H54 (cell line): ENCODE results near the gene TREM1.
"Not testable (repeated sequence)": the region's sequence is repeated elsewhere in the genome, so short reads cannot be mapped to it uniquely, and the experiment has no call there.

ENCODE experiments used
- DNase-seq: peaks from one replicate; pipeline ENCODE4 v3.0.0; 2011; ENCODE audit warnings: low spot score, mixed read lengths; ENCODE audit not compliant: insufficient read length
- FAIRE-seq: peaks from 3 replicates; lab custom pipeline; 2011; peaks lifted over from hg19 to GRCh38; lab: Jason Lieb, UNC
- POLR2A ChIP-seq: IDR thresholded peaks from 2 replicates; pipeline ENCODE4 v1.6.1; 2011; ENCODE audit warnings: low read depth, mild to moderate bottlenecking, low read length

The TREM1 gene

GRCh38 chr6:41262401-41262800 lies 24.1 kb downstream of the TREM1 start:
- TF ChIP-seq POLR2A: no peak
- FAIRE-seq: no peak
- no peak for DNase-seq

GRCh38 chr6:41258196-41258493 lies 28.3 kb downstream of the TREM1 start:
- no peak for FAIRE-seq
- no peak for TF ChIP-seq POLR2A
- DNase-seq: no peak

- DNase-seq (no peak), FAIRE-seq (no peak)
- no peak for TF ChIP-seq POLR2A
These were observed 28.9 kb downstream of the TREM1 start for GRCh38 chr6:41257369-41258195.

- TF ChIP-seq POLR2A: no peak
- DNase-seq (no peak), FAIRE-seq (no peak)
These were observed 30.1 kb downstream of the TREM1 start for GRCh38 chr6:41256383-41256782.

GRCh38 chr6:41255638-41256246 lies 30.7 kb downstream of the TREM1 start:
- DNase-seq (no peak), FAIRE-seq (no peak)
- no peak for TF ChIP-seq POLR2A

GRCh38 chr6:41255110-41255509 lies 31.4 kb downstream of the TREM1 start:
- TF ChIP-seq POLR2A: no peak
- FAIRE-seq: no peak
- no peak for DNase-seq

- no peak for DNase-seq
- FAIRE-seq: no peak
- TF ChIP-seq POLR2A: no peak
These were observed 33.9 kb downstream of the TREM1 start for GRCh38 chr6:41252401-41253169.

GRCh38 chr6:41247882-41248705 lies 38.4 kb downstream of the TREM1 start:
- no peak for TF ChIP-seq POLR2A
- DNase-seq (no peak), FAIRE-seq (no peak)

GRCh38 chr6:41247288-41247865 lies 39.1 kb downstream of the TREM1 start:
- no peak for TF ChIP-seq POLR2A
- no peak for FAIRE-seq
- DNase-seq: no peak

- not testable (repeated sequence) for DNase-seq, FAIRE-seq
These were observed 40.0 kb downstream of the TREM1 start for GRCh38 chr6:41246529-41246928.

GRCh38 chr6:41239467-41240159 lies 46.9 kb downstream of the TREM1 start:
- FAIRE-seq (no peak), DNase-seq (no peak)
- no peak for TF ChIP-seq POLR2A

- no peak for FAIRE-seq
- TF ChIP-seq POLR2A: no peak
- DNase-seq: no peak
These were observed 49.4 kb downstream of the TREM1 start for GRCh38 chr6:41237128-41237527.

- DNase-seq: no peak
- no peak for FAIRE-seq
- TF ChIP-seq POLR2A: no peak
These were observed 50.2 kb downstream of the TREM1 start for GRCh38 chr6:41236276-41236675.
